HepG2 (cell line): Measurements from ENCODE around the gene BEAN1. TPM values are rescaled to one million over a fixed set of nuclear protein-coding genes. Genes with fewer than 3 reads are reported as not detected.
A peak's percentile ranks its signal among the peaks of the same experiment; 100 is the strongest.

Source experiments
- ATAC-seq: fragments of 200-7000 bp; cut with Tn5 transposase; 3 replicates; pipeline ENCODE4 v1.9.1; 2020; ENCODE audit warnings: mild to moderate bottlenecking, moderate library complexity
- BruUV-seq: library from RNA; stranded (reverse); fragments of 400-500 nt; replicated peaks from 2 replicates; lab custom pipeline; 2021; lab: Mats Ljungman, UMichigan
- CTCF ChIA-PET: fragments of 300-600 bp; formaldehyde crosslinking; extraction: SDS; loops from one replicate; lab custom pipeline; 2021; ENCODE audit warnings: low total read pairs, inconsistent platforms, low intra/inter-chr PET ratio; lab: Yijun Ruan, JAX
- POLR2A ChIA-PET: fragments of 350-600 bp; sonication (Branson Sonifier 250); formaldehyde crosslinking; loops from one replicate; lab custom pipeline; 2020; ENCODE audit warnings: antibody characterized with exemption, inconsistent platforms; lab: Yijun Ruan, JAX
- DNase-seq: peaks from one replicate; pipeline ENCODE4 v3.0.0-alpha.2; 2015; ENCODE audit warnings: low spot score
- FAIRE-seq: peaks from 3 replicates; lab custom pipeline; 2011; peaks lifted over from hg19 to GRCh38; lab: Jason Lieb, UNC
- H2AFZ ChIP-seq: one replicate; pipeline ENCODE4 v1.6.1; 2011; ENCODE audit warnings: low read length, inconsistent platforms
- H3K27ac ChIP-seq: fragments of 300-600 bp; 3 replicates; pipeline ENCODE4 v1.8.0; 2011; ENCODE audit warnings: mixed run types, mild to moderate bottlenecking, mixed read lengths, low read length, inconsistent platforms; ENCODE audit not compliant: insufficient read depth; ENCODE audit errors: extremely low read length
- H3K27me3 ChIP-seq, 2 experiments: fragments of 200-600 bp in 1 of 2; 2 replicates in 1 of 2; 3 replicates in 1 of 2; pipeline versions ENCODE4 v1.6.0 to v1.8.0; 2011; ENCODE audit warnings: low read length in 2 of 2, mild to moderate bottlenecking in 2 of 2, moderate library complexity in 2 of 2, inconsistent platforms in 1 of 2; ENCODE audit not compliant: insufficient read depth in 2 of 2, control insufficient read depth in 1 of 2
- H3K36me3 ChIP-seq, 2 experiments: fragments of 200-600 bp in 1 of 2; replicated peaks in 1 of 2; 2 replicates in 1 of 2; 3 replicates in 1 of 2; pipeline versions ENCODE4 v1.5.1 to v1.8.0; 2011; ENCODE audit warnings: low read length in 2 of 2, inconsistent platforms in 1 of 2; ENCODE audit not compliant: insufficient read depth in 2 of 2, control insufficient read depth in 1 of 2
- H3K4me1 ChIP-seq: 2 replicates; pipeline ENCODE4 v1.5.1; 2012; ENCODE audit warnings: low read length, inconsistent platforms; ENCODE audit not compliant: insufficient read depth
- H3K4me2 ChIP-seq: 2 replicates; pipeline ENCODE4 v1.6.0; 2011; ENCODE audit warnings: low read depth, low read length, inconsistent platforms
- H3K4me3 ChIP-seq, 3 experiments: fragments of 200-600 bp in 1 of 3; sonication (generic), shearing (Covaris generic) in 1 of 3; replicated peaks in 1 of 3; 2 replicates each; pipeline ENCODE4 v1.5.1; 2011 to 2016; ENCODE audit warnings: low read length in 3 of 3, inconsistent platforms in 2 of 3, low read depth in 2 of 3, mild to moderate bottlenecking in 2 of 3, control low read depth in 1 of 3, mixed read lengths in 1 of 3; ENCODE audit not compliant: insufficient read depth in 1 of 3
- H3K79me2 ChIP-seq: one replicate; pipeline ENCODE4 v1.6.1; 2011; ENCODE audit warnings: low read length, inconsistent platforms; ENCODE audit not compliant: insufficient read depth
- H3K9ac ChIP-seq: 2 replicates; pipeline ENCODE4 v1.6.0; 2011; ENCODE audit warnings: mild to moderate bottlenecking, low read depth, low read length, inconsistent platforms; ENCODE audit not compliant: insufficient read depth
- H3K9me3 ChIP-seq: 2 replicates; pipeline ENCODE4 v1.5.1; 2012; ENCODE audit warnings: mild to moderate bottlenecking, low read length
- H4K20me1 ChIP-seq: 2 replicates; pipeline ENCODE4 v1.6.0; 2011; ENCODE audit warnings: inconsistent platforms, mild to moderate bottlenecking, low read length, moderate library complexity; ENCODE audit not compliant: insufficient read depth
- ETV5 ChIP-seq: IDR thresholded peaks from 2 replicates; pipeline ENCODE4 v1.6.1; 2018; ENCODE audit warnings: missing biosample characterization, missing genetic modification reagents, inconsistent platforms, borderline replicate concordance
- HOXA5 ChIP-seq: sonication (generic); formaldehyde crosslinking; IDR thresholded peaks from 2 replicates; pipeline ENCODE4 v1.4.0; 2020; ENCODE audit warnings: missing genetic modification reagents
- ONECUT2 ChIP-seq: sonication (generic); formaldehyde crosslinking; IDR thresholded peaks from 2 replicates; pipeline ENCODE4 v1.4.0; 2020; ENCODE audit warnings: missing genetic modification reagents
- RAD21 ChIP-seq: fragments of 450-650 bp; formaldehyde crosslinking; IDR thresholded peaks from 2 replicates; pipeline ENCODE4 v1.5.0; 2020; ENCODE audit warnings: mild to moderate bottlenecking
- SCMH1 ChIP-seq: sonication (generic); formaldehyde crosslinking; IDR thresholded peaks from 2 replicates; pipeline ENCODE4 v1.9.0; 2021; ENCODE audit warnings: missing genetic modification reagents, mild to moderate bottlenecking, borderline replicate concordance
- SNAI1 ChIP-seq: sonication (generic); formaldehyde crosslinking; IDR thresholded peaks from 2 replicates; pipeline ENCODE4 v1.5.0; 2020; ENCODE audit warnings: mild to moderate bottlenecking, missing genetic modification reagents, borderline replicate concordance
- SPEN ChIP-seq: sonication (generic); formaldehyde crosslinking; IDR thresholded peaks from 2 replicates; pipeline ENCODE4 v1.5.1; 2020; ENCODE audit warnings: low read depth, mild to moderate bottlenecking, missing genetic modification reagents
- ZNF629 ChIP-seq: sonication (generic); formaldehyde crosslinking; conservative IDR thresholded peaks from 2 replicates; pipeline ENCODE4 v1.5.0; 2020; ENCODE audit warnings: missing genetic modification reagents
- ZNF652 ChIP-seq: IDR thresholded peaks from 2 replicates; pipeline ENCODE4 v1.6.1; 2016; ENCODE audit warnings: low read depth, borderline replicate concordance
- WGBS: methylation state at CpG from one replicate; pipeline ENCODE4 v1.1.6; 2017; ENCODE audit warnings: low lambda C conversion rate; 5-methylcytosine and 5-hydroxymethylcytosine counted together
- in situ Hi-C: cut with HindIII; loops from 2 replicates; pipeline ENCODE4 v1.10.0; 2017; ENCODE audit warnings: low pct_unique_long_range_greater_than_20kb; ENCODE audit not compliant: extremely low pct_ligation_motif_present
- intact Hi-C: fragments of 100-400 bp; cut with micrococcal nuclease; formaldehyde crosslinking; loops from one replicate; pipeline ENCODE4 v1.10.0; 2022; ENCODE audit not compliant: unreplicated experiment
- polyA plus RNA-seq, 8 experiments: library from polyadenylated mRNA; depleted of rRNA in 3 of 8; stranded (reverse) in 7 of 8; unstranded in 1 of 8; fragments of >200 nt; fragmentation: Illumina TruSeq in 4 of 8; extraction: Trizol in 4 of 8; gene quantifications; 2 replicates each; pipeline versions ENCODE4 v1.2.1 to v1.2.3, GENCODE V29; 2011 to 2016; ENCODE audit warnings: low read depth in 4 of 8, missing spikeins in 1 of 8, mixed read lengths in 1 of 8; ENCODE audit not compliant: insufficient read depth in 1 of 8
- total RNA-seq, 5 experiments: library from RNA; depleted of rRNA; stranded (reverse); fragments of >200 nt; fragmentation: Illumina TruSeq; extraction: Trizol; gene quantifications; 2 replicates each; pipeline ENCODE4 v1.2.3, GENCODE V29; 2016; ENCODE audit warnings: low read depth in 1 of 5
- TF ChIP-seq, protein P1 (sequence below): sonication (generic); formaldehyde crosslinking; IDR thresholded peaks from 2 replicates; pipeline ENCODE4 v1.4.0; 2020; ENCODE audit warnings: missing genetic modification reagents
- TF ChIP-seq, protein P2 (sequence below): sonication (generic); formaldehyde crosslinking; conservative IDR thresholded peaks from 2 replicates; pipeline ENCODE4 v1.8.0; 2022; ENCODE audit warnings: mild to moderate bottlenecking, moderate library complexity, missing genetic modification reagents
- TF ChIP-seq, protein P3 (sequence below): sonication (generic); formaldehyde crosslinking; IDR thresholded peaks from 2 replicates; pipeline ENCODE4 v1.4.0; 2020; ENCODE audit warnings: low read depth, missing genetic modification reagents

BEAN1 gene
- total and polyA plus RNA-seq, 2 of the 13 experiments (the other 11 are each of a cell fraction or from before 2014, with no cell fraction given): 0.53 to 1.4 TPM

GRCh38 chr16:66476328-66477027, 49.4 kb downstream of the BEAN1 start:
- Histone ChIP-seq H3K9ac (no peak overlapping the region), H3K27me3 (peaks cover 5 to 52% of the 10 kb centered on the region in 2 experiments), H3K4me3 (no peak overlapping the region), H4K20me1 (no peaks in the 10 kb centered on the region), H3K36me3 (no peaks in the 10 kb centered on the region), H3K4me2 (peak overlapping the region; percentile 25; the same call in 1 of the 2 replicates), H3K27ac (no peak overlapping the region), H3K79me2 (no peaks in the 10 kb centered on the region), H2AFZ (no peak overlapping the region), H3K9me3 (no peaks in the 10 kb centered on the region), H3K4me1 (peaks cover 33% of the 10 kb centered on the region)
- ChIA-PET POLR2A (interaction anchor here (1.1 kb wide), 1 partner anchor 70 kb away, joined by 5 read pairs; no protein-coding TSS in a partner anchor), CTCF (no interaction called here)
- intact Hi-C loops: no loop called here
- BruUV-seq: no TSS peak
- DNase-seq (no peak), ATAC-seq (peak; percentile 33), FAIRE-seq (no peak)
- in situ Hi-C loops: loop anchor here (5.0 kb wide), 1 partner anchor 69 kb away; no protein-coding TSS in a partner anchor
- WGBS: 30% methylated on average over 8 of the region's 8 CpGs
- TF ChIP-seq RAD21 (CRISPR knock-in tag) (no peak), ONECUT2 (CRISPR knock-in tag) (no peak), ZNF629 (CRISPR knock-in tag) (peak; percentile 66), ETV5 (no peak), SPEN (CRISPR knock-in tag) (no peak)
- TF ChIP-seq, protein P1, sequence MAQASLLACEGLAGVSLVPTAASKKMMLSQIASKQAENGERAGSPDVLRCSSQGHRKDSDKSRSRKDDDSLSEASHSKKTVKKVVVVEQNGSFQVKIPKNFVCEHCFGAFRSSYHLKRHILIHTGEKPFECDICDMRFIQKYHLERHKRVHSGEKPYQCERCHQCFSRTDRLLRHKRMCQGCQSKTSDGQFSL (CRISPR knock-in tag): no peak

DNA sequence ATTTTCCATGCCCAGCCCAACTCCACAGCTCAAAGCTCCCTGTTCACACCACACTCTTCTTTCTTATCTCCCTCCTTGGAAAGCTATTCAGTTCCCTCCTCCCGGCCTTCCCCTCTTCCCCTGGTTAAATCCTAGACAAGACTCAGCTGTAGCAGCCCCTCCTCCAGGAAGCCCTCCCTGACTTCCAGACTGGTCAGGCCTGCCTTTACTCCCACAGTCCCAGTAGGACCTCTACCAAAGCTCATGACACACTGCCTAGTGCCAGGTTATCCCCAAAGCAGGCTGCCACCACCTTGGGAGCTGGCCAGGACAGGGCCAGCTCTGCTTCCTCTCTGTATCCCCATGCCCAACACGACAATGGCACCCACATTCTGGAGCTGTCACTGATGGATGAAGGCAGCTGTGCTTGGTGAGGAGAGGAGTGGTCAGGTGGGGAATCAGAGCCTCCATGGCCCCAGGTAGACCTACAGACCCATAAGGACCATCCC, 50.0 kb downstream of the BEAN1 start:
- Histone ChIP-seq H3K4me1 (peaks cover 33% of the 10 kb centered on the region), H3K4me2 (no peak overlapping the region), H3K9ac (no peak overlapping the region), H3K79me2 (no peaks in the 10 kb centered on the region), H3K36me3 (no peaks in the 10 kb centered on the region), H2AFZ (no peak overlapping the region), H3K27me3 (peaks cover 5 to 49% of the 10 kb centered on the region in 2 experiments), H3K4me3 (no peak overlapping the region), H3K27ac (no peak overlapping the region), H4K20me1 (no peaks in the 10 kb centered on the region), H3K9me3 (no peaks in the 10 kb centered on the region)
- no peak for DNase-seq
- POLR2A ChIA-PET: no interaction called here
- WGBS: 1% methylated on average over 2 of the region's 2 CpGs
- no peak for ATAC-seq
- no peak for FAIRE-seq
- in situ Hi-C loops: loop anchor here (5.0 kb wide), 1 partner anchor 70 kb away; no protein-coding TSS in a partner anchor
- CTCF ChIA-PET: no interaction called here
- BruUV-seq: no TSS peak
- intact Hi-C loops: no loop called here
- TF ChIP-seq ZNF652 (CRISPR knock-in tag): no peak
- TF ChIP-seq, protein P2, sequence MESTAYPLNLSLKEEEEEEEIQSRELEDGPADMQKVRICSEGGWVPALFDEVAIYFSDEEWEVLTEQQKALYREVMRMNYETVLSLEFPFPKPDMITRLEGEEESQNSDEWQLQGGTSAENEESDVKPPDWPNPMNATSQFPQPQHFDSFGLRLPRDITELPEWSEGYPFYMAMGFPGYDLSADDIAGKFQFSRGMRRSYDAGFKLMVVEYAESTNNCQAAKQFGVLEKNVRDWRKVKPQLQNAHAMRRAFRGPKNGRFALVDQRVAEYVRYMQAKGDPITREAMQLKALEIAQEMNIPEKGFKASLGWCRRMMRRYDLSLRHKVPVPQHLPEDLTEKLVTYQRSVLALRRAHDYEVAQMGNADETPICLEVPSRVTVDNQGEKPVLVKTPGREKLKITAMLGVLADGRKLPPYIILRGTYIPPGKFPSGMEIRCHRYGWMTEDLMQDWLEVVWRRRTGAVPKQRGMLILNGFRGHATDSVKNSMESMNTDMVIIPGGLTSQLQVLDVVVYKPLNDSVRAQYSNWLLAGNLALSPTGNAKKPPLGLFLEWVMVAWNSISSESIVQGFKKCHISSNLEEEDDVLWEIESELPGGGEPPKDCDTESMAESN (CRISPR knock-in tag): no peak
- TF ChIP-seq SNAI1: no peak
- TF ChIP-seq, protein P3, sequence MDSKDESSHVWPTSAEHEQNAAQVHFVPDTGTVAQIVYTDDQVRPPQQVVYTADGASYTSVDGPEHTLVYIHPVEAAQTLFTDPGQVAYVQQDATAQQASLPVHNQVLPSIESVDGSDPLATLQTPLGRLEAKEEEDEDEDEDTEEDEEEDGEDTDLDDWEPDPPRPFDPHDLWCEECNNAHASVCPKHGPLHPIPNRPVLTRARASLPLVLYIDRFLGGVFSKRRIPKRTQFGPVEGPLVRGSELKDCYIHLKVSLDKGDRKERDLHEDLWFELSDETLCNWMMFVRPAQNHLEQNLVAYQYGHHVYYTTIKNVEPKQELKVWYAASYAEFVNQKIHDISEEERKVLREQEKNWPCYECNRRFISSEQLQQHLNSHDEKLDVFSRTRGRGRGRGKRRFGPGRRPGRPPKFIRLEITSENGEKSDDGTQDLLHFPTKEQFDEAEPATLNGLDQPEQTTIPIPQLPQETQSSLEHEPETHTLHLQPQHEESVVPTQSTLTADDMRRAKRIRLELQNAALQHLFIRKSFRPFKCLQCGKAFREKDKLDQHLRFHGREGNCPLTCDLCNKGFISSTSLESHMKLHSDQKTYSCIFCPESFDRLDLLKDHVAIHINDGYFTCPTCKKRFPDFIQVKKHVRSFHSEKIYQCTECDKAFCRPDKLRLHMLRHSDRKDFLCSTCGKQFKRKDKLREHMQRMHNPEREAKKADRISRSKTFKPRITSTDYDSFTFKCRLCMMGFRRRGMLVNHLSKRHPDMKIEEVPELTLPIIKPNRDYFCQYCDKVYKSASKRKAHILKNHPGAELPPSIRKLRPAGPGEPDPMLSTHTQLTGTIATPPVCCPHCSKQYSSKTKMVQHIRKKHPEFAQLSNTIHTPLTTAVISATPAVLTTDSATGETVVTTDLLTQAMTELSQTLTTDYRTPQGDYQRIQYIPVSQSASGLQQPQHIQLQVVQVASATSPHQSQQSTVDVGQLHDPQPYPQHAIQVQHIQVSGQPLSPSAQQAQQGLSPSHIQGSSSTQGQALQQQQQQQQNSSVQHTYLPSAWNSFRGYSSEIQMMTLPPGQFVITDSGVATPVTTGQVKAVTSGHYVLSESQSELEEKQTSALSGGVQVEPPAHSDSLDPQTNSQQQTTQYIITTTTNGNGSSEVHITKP (CRISPR knock-in tag): no peak
- TF ChIP-seq HOXA5 (CRISPR knock-in tag): no peak
- no peak for TF ChIP-seq SCMH1
